Uterus (tissue), 2 donors: Measurements from ENCODE around the gene C1QTNF3.
"Not testable (repeated sequence)": the region's sequence is repeated elsewhere in the genome, so short reads cannot be mapped to it uniquely, and the experiment has no call there.

Source experiments
- POLR2A ChIP-seq, 2 donors: fragments of 450-650 bp; IDR thresholded peaks; one replicate each; pipeline ENCODE4 v1.6.1; 2016; ENCODE audit warnings: antibody characterized with exemption in 2 of 2, mild to moderate bottlenecking in 1 of 2, moderate library complexity in 1 of 2
- TF ChIP-seq, protein P1 (sequence below), 4 experiments: fragments of 200-600 bp in 2 of 4; fragments of 450-650 bp in 2 of 4; sonication (generic) in 2 of 4; IDR thresholded peaks; one replicate each; pipeline ENCODE4 v1.5.1; 2016 to 2019; ENCODE audit warnings: antibody characterized with exemption in 4 of 4, mild to moderate bottlenecking in 2 of 4, moderate library complexity in 1 of 4

DNA sequence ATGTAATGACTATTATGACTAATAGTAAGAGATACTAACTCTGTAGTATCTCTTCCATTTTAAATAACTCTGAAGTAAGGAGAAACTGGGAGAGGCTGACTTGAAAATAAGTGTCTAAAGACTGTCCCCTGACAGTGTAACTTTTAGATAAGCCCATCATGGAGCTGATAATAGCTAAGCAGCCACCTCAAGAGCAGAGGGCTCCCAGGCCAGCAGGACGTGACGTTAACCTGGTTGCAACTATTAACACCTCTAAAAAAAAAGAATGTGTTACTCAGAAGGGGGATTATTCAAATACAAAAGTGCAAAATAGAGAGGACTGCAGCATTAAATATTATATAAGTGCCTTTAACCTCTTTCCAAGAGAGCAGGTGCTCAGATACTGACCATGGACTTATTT lies 34.6 kb upstream of the C1QTNF3 start:
- TF ChIP-seq, protein P1, sequence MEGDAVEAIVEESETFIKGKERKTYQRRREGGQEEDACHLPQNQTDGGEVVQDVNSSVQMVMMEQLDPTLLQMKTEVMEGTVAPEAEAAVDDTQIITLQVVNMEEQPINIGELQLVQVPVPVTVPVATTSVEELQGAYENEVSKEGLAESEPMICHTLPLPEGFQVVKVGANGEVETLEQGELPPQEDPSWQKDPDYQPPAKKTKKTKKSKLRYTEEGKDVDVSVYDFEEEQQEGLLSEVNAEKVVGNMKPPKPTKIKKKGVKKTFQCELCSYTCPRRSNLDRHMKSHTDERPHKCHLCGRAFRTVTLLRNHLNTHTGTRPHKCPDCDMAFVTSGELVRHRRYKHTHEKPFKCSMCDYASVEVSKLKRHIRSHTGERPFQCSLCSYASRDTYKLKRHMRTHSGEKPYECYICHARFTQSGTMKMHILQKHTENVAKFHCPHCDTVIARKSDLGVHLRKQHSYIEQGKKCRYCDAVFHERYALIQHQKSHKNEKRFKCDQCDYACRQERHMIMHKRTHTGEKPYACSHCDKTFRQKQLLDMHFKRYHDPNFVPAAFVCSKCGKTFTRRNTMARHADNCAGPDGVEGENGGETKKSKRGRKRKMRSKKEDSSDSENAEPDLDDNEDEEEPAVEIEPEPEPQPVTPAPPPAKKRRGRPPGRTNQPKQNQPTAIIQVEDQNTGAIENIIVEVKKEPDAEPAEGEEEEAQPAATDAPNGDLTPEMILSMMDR (IDR thresholded peaks at IDR 0.05), result not testable (repeated sequence)
- TF ChIP-seq POLR2A (IDR thresholded peaks at IDR 0.05), result not testable (repeated sequence)
